GM23338 (cell line): ENCODE data around the gene APAF1.

Experiments used
- EZH2phosphoT487 ChIP-seq: fragments of 200-600 bp; sonication (generic); IDR thresholded peaks from one replicate; pipeline ENCODE4 v1.8.1; 2018; ENCODE audit warnings: antibody characterized with exemption; ENCODE audit not compliant: unreplicated experiment
- POLR2AphosphoS5 ChIP-seq: IDR thresholded peaks from 2 replicates; pipeline ENCODE4 v1.6.1; 2016; ENCODE audit warnings: antibody characterized with exemption, low read depth
- TF ChIP-seq, protein P1 (sequence below), 2 experiments: fragments of 200-600 bp in 1 of 2; sonication (generic) in 1 of 2; conservative IDR thresholded peaks; 2 replicates each; pipeline versions ENCODE4 v1.5.1 to v1.6.1; 2016 to 2017; ENCODE audit warnings: antibody characterized with exemption in 2 of 2, low read depth in 2 of 2, mild to moderate bottlenecking in 2 of 2, moderate library complexity in 1 of 2

DNA sequence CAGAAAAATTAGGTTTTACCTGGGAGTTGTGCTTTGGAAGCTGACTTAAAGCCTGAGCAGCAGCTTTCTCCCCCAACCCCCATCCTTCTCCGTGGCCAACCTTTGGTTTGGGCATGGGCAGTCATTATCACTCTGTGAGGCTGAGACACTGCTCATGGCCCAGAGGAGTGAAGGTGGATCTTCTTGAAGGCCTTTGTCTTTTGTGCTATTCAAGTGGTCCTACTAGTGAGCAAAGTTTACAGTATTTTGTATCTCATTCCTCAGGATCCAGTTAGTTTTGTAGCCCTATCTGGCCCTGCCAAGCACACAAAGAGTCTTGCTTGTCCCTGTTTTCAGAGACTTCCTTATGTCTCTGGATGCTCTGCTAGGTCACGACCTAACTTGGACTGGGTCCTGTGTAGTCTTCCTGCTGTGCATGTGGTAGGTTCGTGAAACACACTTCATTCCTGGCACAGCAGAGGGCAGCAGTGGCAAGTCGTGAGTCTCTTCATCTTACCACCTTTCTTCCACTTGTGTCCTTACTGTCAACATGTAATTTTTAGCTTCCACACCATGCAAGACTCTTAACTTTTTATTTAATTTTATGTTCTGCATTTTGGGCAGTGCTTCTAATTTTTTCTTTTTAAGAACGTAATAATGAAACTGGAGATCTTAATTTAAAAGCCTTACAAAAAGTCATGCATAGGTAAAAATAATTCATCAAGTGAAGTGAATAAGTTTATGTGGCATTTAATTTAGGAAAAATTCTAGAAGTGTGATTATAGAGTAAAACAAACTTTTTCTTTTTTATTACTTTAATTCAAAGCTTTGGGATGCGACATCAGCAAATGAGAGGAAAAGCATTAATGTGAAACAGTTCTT is 53.7 kb downstream of the APAF1 start:
- TF ChIP-seq, protein P1, sequence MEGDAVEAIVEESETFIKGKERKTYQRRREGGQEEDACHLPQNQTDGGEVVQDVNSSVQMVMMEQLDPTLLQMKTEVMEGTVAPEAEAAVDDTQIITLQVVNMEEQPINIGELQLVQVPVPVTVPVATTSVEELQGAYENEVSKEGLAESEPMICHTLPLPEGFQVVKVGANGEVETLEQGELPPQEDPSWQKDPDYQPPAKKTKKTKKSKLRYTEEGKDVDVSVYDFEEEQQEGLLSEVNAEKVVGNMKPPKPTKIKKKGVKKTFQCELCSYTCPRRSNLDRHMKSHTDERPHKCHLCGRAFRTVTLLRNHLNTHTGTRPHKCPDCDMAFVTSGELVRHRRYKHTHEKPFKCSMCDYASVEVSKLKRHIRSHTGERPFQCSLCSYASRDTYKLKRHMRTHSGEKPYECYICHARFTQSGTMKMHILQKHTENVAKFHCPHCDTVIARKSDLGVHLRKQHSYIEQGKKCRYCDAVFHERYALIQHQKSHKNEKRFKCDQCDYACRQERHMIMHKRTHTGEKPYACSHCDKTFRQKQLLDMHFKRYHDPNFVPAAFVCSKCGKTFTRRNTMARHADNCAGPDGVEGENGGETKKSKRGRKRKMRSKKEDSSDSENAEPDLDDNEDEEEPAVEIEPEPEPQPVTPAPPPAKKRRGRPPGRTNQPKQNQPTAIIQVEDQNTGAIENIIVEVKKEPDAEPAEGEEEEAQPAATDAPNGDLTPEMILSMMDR (conservative IDR thresholded peaks at IDR 0.05; ENCODE audit: low read depth in 2 of 2), result peak; percentile 62 to 83
- TF ChIP-seq POLR2AphosphoS5 (no peak), EZH2phosphoT487 (no peak)
